Measurements from ENCODE around the gene GRID1.

The GRID1 gene

GRCh38 chr10:86350897-86351296 lies 15.7 kb downstream of the GRID1 start:
- DNase-seq: no peak

GRCh38 chr10:86349940-86350630 lies 16.5 kb downstream of the GRID1 start:
- DNase-seq: no peak

GRCh38 chr10:86349474-86349873 lies 17.1 kb downstream of the GRID1 start:
- no peak for DNase-seq

- DNase-seq: peak; percentile 63
Observed at GRCh38 chr10:86348321-86349210, 18.0 kb downstream of the GRID1 start.

- no peak for DNase-seq
Observed at GRCh38 chr10:86347856-86348255, 18.7 kb downstream of the GRID1 start.

GRCh38 chr10:86346799-86347665 lies 19.6 kb downstream of the GRID1 start:
- no peak for DNase-seq

- DNase-seq: no peak
Observed at GRCh38 chr10:86345859-86346798, 20.5 kb downstream of the GRID1 start.

- no peak for DNase-seq
Observed at GRCh38 chr10:86345296-86345858, 21.2 kb downstream of the GRID1 start.

- DNase-seq: no peak
Observed at GRCh38 chr10:86344714-86345161, 21.9 kb downstream of the GRID1 start.

GRCh38 chr10:86344281-86344680 lies 22.3 kb downstream of the GRID1 start:
- DNase-seq: no peak

GRCh38 chr10:86343761-86344160 lies 22.8 kb downstream of the GRID1 start:
- no peak for DNase-seq

- DNase-seq: no peak
Observed at GRCh38 chr10:86342111-86342863, 24.3 kb downstream of the GRID1 start.

GRCh38 chr10:86341361-86341811 lies 25.2 kb downstream of the GRID1 start:
- no peak for DNase-seq

GRCh38 chr10:86340991-86341260 lies 25.7 kb downstream of the GRID1 start:
- DNase-seq: no peak

GRCh38 chr10:86340176-86340990 lies 26.2 kb downstream of the GRID1 start:
- DNase-seq: no peak

GRCh38 chr10:86339226-86339865 lies 27.2 kb downstream of the GRID1 start:
- no peak for DNase-seq

- DNase-seq: no peak
Observed at GRCh38 chr10:86337121-86337601, 29.4 kb downstream of the GRID1 start.

GRCh38 chr10:86336341-86336740 lies 30.3 kb downstream of the GRID1 start:
- no peak for DNase-seq

GRCh38 chr10:86335831-86336230 lies 30.8 kb downstream of the GRID1 start:
- DNase-seq: no peak

All from DMS53 (cell line).